Neural progenitor cell (in vitro differentiated cells): Measurements from ENCODE around the gene ANO4.

Source experiments
- EZH2 ChIP-seq: fragments of 200-600 bp; sonication (generic); IDR thresholded peaks from 2 replicates; pipeline ENCODE4 v1.6.1; 2017; ENCODE audit warnings: antibody characterized with exemption, mild to moderate bottlenecking, moderate library complexity
- TF ChIP-seq, protein P1 (sequence below): fragments of 200-600 bp; sonication (generic); IDR thresholded peaks from 2 replicates; pipeline ENCODE4 v1.5.1; 2017; ENCODE audit warnings: antibody characterized with exemption, mild to moderate bottlenecking

- TF ChIP-seq, protein P1, sequence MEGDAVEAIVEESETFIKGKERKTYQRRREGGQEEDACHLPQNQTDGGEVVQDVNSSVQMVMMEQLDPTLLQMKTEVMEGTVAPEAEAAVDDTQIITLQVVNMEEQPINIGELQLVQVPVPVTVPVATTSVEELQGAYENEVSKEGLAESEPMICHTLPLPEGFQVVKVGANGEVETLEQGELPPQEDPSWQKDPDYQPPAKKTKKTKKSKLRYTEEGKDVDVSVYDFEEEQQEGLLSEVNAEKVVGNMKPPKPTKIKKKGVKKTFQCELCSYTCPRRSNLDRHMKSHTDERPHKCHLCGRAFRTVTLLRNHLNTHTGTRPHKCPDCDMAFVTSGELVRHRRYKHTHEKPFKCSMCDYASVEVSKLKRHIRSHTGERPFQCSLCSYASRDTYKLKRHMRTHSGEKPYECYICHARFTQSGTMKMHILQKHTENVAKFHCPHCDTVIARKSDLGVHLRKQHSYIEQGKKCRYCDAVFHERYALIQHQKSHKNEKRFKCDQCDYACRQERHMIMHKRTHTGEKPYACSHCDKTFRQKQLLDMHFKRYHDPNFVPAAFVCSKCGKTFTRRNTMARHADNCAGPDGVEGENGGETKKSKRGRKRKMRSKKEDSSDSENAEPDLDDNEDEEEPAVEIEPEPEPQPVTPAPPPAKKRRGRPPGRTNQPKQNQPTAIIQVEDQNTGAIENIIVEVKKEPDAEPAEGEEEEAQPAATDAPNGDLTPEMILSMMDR, result no peak
- TF ChIP-seq EZH2, result no peak
These were observed 273.8 kb downstream of the ANO4 start for GRCh38 chr12:101068402-101068801.
